GM19351 (cell line): ENCODE data around the gene MAP3K6.

Source experiments
- ATAC-seq: cut with Tn5 transposase; IDR thresholded peaks from one replicate; pipeline ENCODE4 v1.9.1; 2021; ENCODE audit warnings: mild to moderate bottlenecking, moderate library complexity; ENCODE audit not compliant: unreplicated experiment

Gene MAP3K6

GRCh38 chr1:27356619-27357280 is 10.0 kb downstream of the MAP3K6 start:
- ATAC-seq = no peak

GRCh38 chr1:27356277-27356618 is 10.5 kb downstream of the MAP3K6 start:
- ATAC-seq = no peak

GRCh38 chr1:27355683-27356082 is 11.1 kb downstream of the MAP3K6 start:
- no peak for ATAC-seq

- ATAC-seq = no peak
Observed at GRCh38 chr1:27353629-27354028, 13.1 kb downstream of the MAP3K6 start.

- ATAC-seq = no peak
Observed at GRCh38 chr1:27353166-27353565, 13.6 kb downstream of the MAP3K6 start.

GRCh38 chr1:27351541-27352107 is 15.1 kb downstream of the MAP3K6 start:
- no peak for ATAC-seq

GRCh38 chr1:27350663-27351540 is 15.9 kb downstream of the MAP3K6 start:
- ATAC-seq = no peak

- ATAC-seq = no peak
Observed at GRCh38 chr1:27349784-27350662, 16.7 kb downstream of the MAP3K6 start.

GRCh38 chr1:27348861-27349783 is 17.6 kb downstream of the MAP3K6 start:
- no peak for ATAC-seq

- no peak for ATAC-seq
Observed at GRCh38 chr1:27346991-27347624, 19.7 kb downstream of the MAP3K6 start.

- ATAC-seq = no peak
Observed at GRCh38 chr1:27346357-27346756, 20.4 kb downstream of the MAP3K6 start.

- ATAC-seq = no peak
Observed at GRCh38 chr1:27345272-27345671, 21.5 kb downstream of the MAP3K6 start.

- ATAC-seq = no peak
Observed at GRCh38 chr1:27343639-27344025, 23.1 kb downstream of the MAP3K6 start.

GRCh38 chr1:27342778-27343638 is 23.8 kb downstream of the MAP3K6 start:
- peak; percentile 46 for ATAC-seq

- no peak for ATAC-seq
Observed at GRCh38 chr1:27342391-27342777, 24.4 kb downstream of the MAP3K6 start.

- peak; percentile 53 for ATAC-seq
Observed at GRCh38 chr1:27341525-27342252, 25.1 kb downstream of the MAP3K6 start, which contains the start of gene SYTL1. TSS of gene SYTL1 (plus strand) at chr1:27342022. CDS start at chr1:27345335, 3,313 bp downstream.

- ATAC-seq = no peak
Observed at GRCh38 chr1:27339213-27339612, 27.5 kb downstream of the MAP3K6 start.

GRCh38 chr1:27338751-27339150 is 28.0 kb downstream of the MAP3K6 start:
- ATAC-seq = no peak
